Esophagus squamous epithelium (tissue), 4 donors: ENCODE measurements around the gene INSYN2B.

ENCODE experiments used
- CTCF ChIP-seq, 6 experiments: fragments of 450-650 bp in 4 of 6; fragments of 200-600 bp in 2 of 6; sonication (generic) in 2 of 6; IDR thresholded peaks; one replicate each; pipeline ENCODE4 v1.5.1; 2016 to 2019; ENCODE audit warnings: antibody characterized with exemption in 6 of 6, mild to moderate bottlenecking in 4 of 6, moderate library complexity in 4 of 6
- POLR2A ChIP-seq, 4 donors: fragments of 450-650 bp; IDR thresholded peaks; one replicate each; pipeline ENCODE4 v1.6.1; 2017; ENCODE audit warnings: antibody characterized with exemption in 4 of 4, mild to moderate bottlenecking in 4 of 4, moderate library complexity in 3 of 4

GRCh38 chr5:169941542-169941941 lies 38.8 kb downstream of the INSYN2B start:
- TF ChIP-seq POLR2A (IDR thresholded peaks at IDR 0.05): no peak
- TF ChIP-seq CTCF (IDR thresholded peaks at IDR 0.05): no peak
